Ovary (tissue), 9 donors: ENCODE data around the gene STX1A. TPM values are rescaled to one million over a fixed set of nuclear protein-coding genes. Genes with fewer than 3 reads are reported as not detected.

Experiments used
- DNase-seq, 5 donors: peaks; one replicate each; pipeline ENCODE4 v3.0.0-alpha.2; 2019 to 2020
- H3K27ac ChIP-seq, 2 donors: fragments of 200-600 bp; one replicate each; pipeline versions ENCODE4 v1.5.1 to v1.8.0; 2019 to 2022
- H3K27me3 ChIP-seq: fragments of 200-600 bp; one replicate; pipeline ENCODE4 v1.8.0; 2022
- H3K36me3 ChIP-seq: fragments of 200-600 bp; sonication (generic); one replicate; pipeline ENCODE4 v1.5.1; 2019
- H3K4me1 ChIP-seq: one replicate; pipeline ENCODE4 v1.8.1; 2013; ENCODE audit warnings: mild to moderate bottlenecking, moderate library complexity; ENCODE audit not compliant: insufficient read depth
- H3K4me3 ChIP-seq: fragments of 200-600 bp; sonication (generic); one replicate; pipeline ENCODE4 v1.5.1; 2017
- H3K9me3 ChIP-seq, 2 donors: fragments of 200-600 bp in 1 of 2; sonication (generic) in 1 of 2; one replicate each; pipeline versions ENCODE4 v1.5.1 to v1.8.1; 2013 to 2019; ENCODE audit warnings: mild to moderate bottlenecking in 1 of 2, moderate library complexity in 1 of 2
- EP300 ChIP-seq: sonication (generic); formaldehyde crosslinking; IDR thresholded peaks from one replicate; pipeline ENCODE4 v1.6.1; 2017; ENCODE audit warnings: antibody characterized with exemption
- POLR2A ChIP-seq: fragments of 450-650 bp; IDR thresholded peaks from one replicate; pipeline ENCODE4 v1.6.1; 2017; ENCODE audit warnings: antibody characterized with exemption, mild to moderate bottlenecking, moderate library complexity
- WGBS, 3 donors: extraction: QIAGEN DNeasy Blood & Tissue Kit in 1 of 3; methylation state at CpG; one replicate each; pipeline versions ENCODE4 v1.1.5 to v1.1.7; 2013 to 2017; 5-methylcytosine and 5-hydroxymethylcytosine counted together
- intact Hi-C, 4 donors: fragments of 100-400 bp; cut with DNase I; formaldehyde crosslinking; loops; one replicate each; pipeline versions ENCODE4 v1.11.0 to v1.15.1; 2022 to 2023
- polyA plus RNA-seq, 2 donors: library from polyadenylated mRNA; stranded (reverse); fragments of 200-250 nt in 1 of 2; fragments of 350-450 nt in 1 of 2; fragmentation: Illumina TruSeq in 1 of 2; extraction: RNeasy Lipid Tissue Mini Kit (QIAGEN cat#74804) in 1 of 2; gene quantifications; one replicate each; pipeline ENCODE4 v1.2.3, GENCODE V29; 2013 to 2014
- total RNA-seq, 7 donors: library from RNA; depleted of rRNA in 2 of 7; stranded (reverse); fragments of >200 nt in 2 of 7; fragmentation: NEBNext Ultra II Directional in 3 of 7; extraction: Animal tissue kit (Norgen Biotek cat#: 25700) in 3 of 7; gene quantifications; one replicate each; pipeline versions ENCODE4 v1.1.0 to v1.2.4, GENCODE V29; 2016 to 2023
- TF ChIP-seq, protein P1 (sequence below), 3 donors: fragments of 450-650 bp in 2 of 3; fragments of 200-600 bp in 1 of 3; IDR thresholded peaks; one replicate each; pipeline versions ENCODE4 v1.5.1 to v1.8.0; 2016 to 2022; ENCODE audit warnings: antibody characterized with exemption in 3 of 3, mild to moderate bottlenecking in 1 of 3
- donor health status: DM: no; HTN: no; CAD: no; lungs with moderate emphysema.
- donor health status: DM: no; HTN: no; CAD: no.
- donor health status: Bipolar disorder and iron deficiency.
- donor health status: DM: yes; HTN: yes; CAD: no.
- donor health status: DM: no; HTN: no; CAD: no.
- donor health status: DM: yes; HTN: yes; CAD: no.

Gene STX1A
- total and polyA plus RNA-seq, 9 donors = 1.6 to 11.3 (median 6.4) TPM

DNA sequence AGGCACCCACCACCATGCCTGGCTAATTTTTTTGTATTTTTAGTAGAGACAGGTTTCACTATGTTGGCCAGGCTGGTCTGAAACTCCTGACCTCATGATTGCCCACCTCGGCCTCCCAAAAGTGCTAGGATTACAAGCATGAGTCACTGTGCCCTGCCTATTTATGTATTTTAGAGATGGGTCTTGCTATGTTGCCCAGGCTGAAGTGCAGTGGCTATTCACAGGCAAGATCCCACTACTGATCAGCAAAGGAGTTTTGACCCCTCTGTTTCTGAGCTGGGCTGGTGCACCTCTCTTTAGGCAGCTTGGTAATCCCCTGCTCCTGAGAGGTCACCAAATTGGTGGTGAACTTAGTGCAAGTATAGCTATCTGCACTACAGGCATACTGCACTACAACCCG lies 12.9 kb upstream of the STX1A start:
- Histone ChIP-seq H3K4me1 (no peaks in the 10 kb centered on the region), H3K36me3 (no peaks in the 10 kb centered on the region), H3K4me3 (no peak overlapping the region), H3K27me3 (no peaks in the 10 kb centered on the region), H3K27ac (no peak overlapping the region), H3K9me3 (no peaks in the 10 kb centered on the region)
- 62 to 81% (median 79%) methylated on average over 2 of the region's 2 CpGs for WGBS, 3 donors
- intact Hi-C loops = loop anchor here in 2 of 4 donors (10.0 kb wide), 2 partner anchors 112 to 122 kb away; partner anchors contain the start of gene METTL27 (in 1 of the 2)
- no peak for DNase-seq
- TF ChIP-seq, protein P1, sequence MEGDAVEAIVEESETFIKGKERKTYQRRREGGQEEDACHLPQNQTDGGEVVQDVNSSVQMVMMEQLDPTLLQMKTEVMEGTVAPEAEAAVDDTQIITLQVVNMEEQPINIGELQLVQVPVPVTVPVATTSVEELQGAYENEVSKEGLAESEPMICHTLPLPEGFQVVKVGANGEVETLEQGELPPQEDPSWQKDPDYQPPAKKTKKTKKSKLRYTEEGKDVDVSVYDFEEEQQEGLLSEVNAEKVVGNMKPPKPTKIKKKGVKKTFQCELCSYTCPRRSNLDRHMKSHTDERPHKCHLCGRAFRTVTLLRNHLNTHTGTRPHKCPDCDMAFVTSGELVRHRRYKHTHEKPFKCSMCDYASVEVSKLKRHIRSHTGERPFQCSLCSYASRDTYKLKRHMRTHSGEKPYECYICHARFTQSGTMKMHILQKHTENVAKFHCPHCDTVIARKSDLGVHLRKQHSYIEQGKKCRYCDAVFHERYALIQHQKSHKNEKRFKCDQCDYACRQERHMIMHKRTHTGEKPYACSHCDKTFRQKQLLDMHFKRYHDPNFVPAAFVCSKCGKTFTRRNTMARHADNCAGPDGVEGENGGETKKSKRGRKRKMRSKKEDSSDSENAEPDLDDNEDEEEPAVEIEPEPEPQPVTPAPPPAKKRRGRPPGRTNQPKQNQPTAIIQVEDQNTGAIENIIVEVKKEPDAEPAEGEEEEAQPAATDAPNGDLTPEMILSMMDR (IDR thresholded peaks at IDR 0.05) = no peak
- no peak for TF ChIP-seq EP300
- TF ChIP-seq POLR2A = no peak

DNA sequence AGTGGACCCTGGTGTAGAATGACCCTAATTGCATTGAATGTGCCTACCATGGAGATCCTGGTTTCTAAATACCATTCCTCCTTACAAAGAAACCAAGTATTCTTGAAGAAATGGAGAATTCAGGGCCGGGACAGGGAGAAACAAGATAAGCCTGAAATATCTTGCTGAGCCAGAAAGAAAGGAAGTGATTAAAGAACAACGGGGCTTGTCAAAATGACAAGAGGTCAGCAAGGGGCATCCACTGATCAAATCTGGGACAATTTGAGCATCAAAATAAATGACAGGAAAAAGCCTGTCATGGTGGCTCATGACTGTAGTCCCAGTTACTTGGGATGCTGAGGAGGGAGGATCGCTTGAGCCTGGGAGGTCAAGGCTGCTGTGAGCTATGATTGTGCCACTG lies 11.0 kb upstream of the STX1A start:
- WGBS, 3 donors = 39 to 42% (median 41%) methylated on average over 3 of the region's 3 CpGs
- Histone ChIP-seq H3K36me3 (no peaks in the 10 kb centered on the region), H3K27ac (no peak overlapping the region), H3K4me1 (no peaks in the 10 kb centered on the region), H3K4me3 (no peak overlapping the region), H3K9me3 (no peaks in the 10 kb centered on the region), H3K27me3 (no peaks in the 10 kb centered on the region)
- no peak for DNase-seq
- intact Hi-C loops = loop anchor here in 2 of 4 donors (10.0 kb wide), 2 partner anchors 114 to 124 kb away; partner anchors contain the start of gene METTL27 (in 1 of the 2)
- no peak for TF ChIP-seq POLR2A
- no peak for TF ChIP-seq EP300
- TF ChIP-seq, protein P1 (IDR thresholded peaks at IDR 0.05) = no peak

DNA sequence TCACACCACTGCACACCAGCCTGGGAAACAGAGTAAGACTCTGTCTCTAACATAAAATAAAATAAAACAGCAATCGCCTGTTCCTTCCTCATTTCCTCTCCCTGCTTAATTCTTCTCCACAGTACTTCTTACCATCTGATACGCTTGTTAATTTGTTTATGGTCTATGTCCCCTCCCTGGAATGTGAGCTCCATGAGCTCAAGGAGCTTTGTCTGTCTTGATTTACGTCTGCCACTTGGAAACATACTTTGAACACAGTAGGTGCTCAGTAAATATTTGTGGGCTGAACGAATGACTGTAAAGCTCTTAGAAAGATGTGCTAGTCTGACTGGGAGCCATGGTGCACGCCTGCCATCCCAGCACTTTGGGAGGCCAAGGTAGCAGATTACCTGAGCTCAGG lies 9.1 kb upstream of the STX1A start:
- intact Hi-C loops = loop anchor here in 3 of 4 donors (5.0 to 10.0 kb wide), 2 partner anchors 64 to 121 kb away; partner anchors contain the start of gene VPS37D (in 1 of the 3)

DNA sequence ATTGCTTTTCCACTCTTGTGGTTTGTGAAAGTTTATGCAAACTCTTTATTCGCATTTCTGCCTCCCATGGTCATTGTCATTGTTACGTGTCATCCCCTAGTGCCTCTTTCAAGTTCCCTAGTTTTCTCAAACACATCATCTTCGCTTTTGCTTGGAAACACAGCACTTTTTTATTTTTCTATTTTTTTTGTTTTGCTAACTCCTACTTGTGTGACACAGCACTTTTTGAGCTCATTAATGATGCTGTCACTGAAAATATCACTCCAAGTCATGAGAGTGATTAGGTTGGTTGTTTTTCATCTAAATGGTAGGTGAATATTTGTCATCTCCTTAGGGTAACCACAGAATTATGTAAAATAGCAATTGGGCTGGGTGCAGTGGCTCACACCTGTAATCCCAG lies 8.5 kb upstream of the STX1A start:
- DNase-seq = no peak
- Histone ChIP-seq H3K4me1 (no peaks in the 10 kb centered on the region), H3K27me3 (no peaks in the 10 kb centered on the region), H3K4me3 (no peak overlapping the region), H3K27ac (no peak overlapping the region), H3K36me3 (no peaks in the 10 kb centered on the region), H3K9me3 (no peaks in the 10 kb centered on the region)
- WGBS, 3 donors = 69 to 76% (median 72%) methylated on average over 3 of the region's 3 CpGs
- TF ChIP-seq EP300 (no peak), POLR2A (no peak)
- TF ChIP-seq, protein P1 (IDR thresholded peaks at IDR 0.05) = no peak
- intact Hi-C loops = loop anchor here in 3 of 4 donors (2.0 to 10.0 kb wide), 3 partner anchors 63 to 121 kb away; partner anchors contain the start of gene VPS37D (in 1 of the 3)

More for the DNA sequence above, 9.1 kb upstream of the STX1A start:
- Histone ChIP-seq H3K36me3 (no peaks in the 10 kb centered on the region), H3K27me3 (no peaks in the 10 kb centered on the region), H3K27ac (no peak overlapping the region), H3K4me3 (no peak overlapping the region), H3K9me3 (no peaks in the 10 kb centered on the region), H3K4me1 (no peaks in the 10 kb centered on the region)
- TF ChIP-seq, protein P1 (IDR thresholded peaks at IDR 0.05) = no peak
- TF ChIP-seq EP300 (no peak), POLR2A (no peak)
- no peak for DNase-seq
- WGBS, 3 donors = 42 to 51% (median 46%) methylated on average over 5 of the region's 5 CpGs
